A673 (cell line): ENCODE data around the gene CASKIN1. TPM values are rescaled to one million over a fixed set of nuclear protein-coding genes. Genes with fewer than 3 reads are reported as not detected.
A peak's percentile ranks its signal among the peaks of the same experiment; 100 is the strongest.

Experiments used
- BruUV-seq: library from RNA; stranded (reverse); fragments of 400-500 nt; replicated peaks from 2 replicates; lab custom pipeline; 2021; lab: Mats Ljungman, UMichigan
- CTCF ChIA-PET: fragments of 300-600 bp; sonication (Branson Sonifier 250); formaldehyde crosslinking; loops from one replicate; lab custom pipeline; 2022; ENCODE audit warnings: antibody characterized with exemption; lab: Charles Lee
- POLR2A ChIA-PET: fragments of 300-600 bp; sonication (Branson Sonifier 250); formaldehyde crosslinking; loops from one replicate; lab custom pipeline; 2022; ENCODE audit warnings: antibody characterized with exemption; ENCODE audit not compliant: low non-redundant PET; lab: Charles Lee
- DNase-seq: peaks from one replicate; pipeline ENCODE4 v3.0.0-alpha.2; 2015; ENCODE audit warnings: low spot score
- H3K27ac ChIP-seq: fragments of 200-600 bp; sonication (generic); 2 replicates; pipeline ENCODE4 v1.5.1; 2016; ENCODE audit warnings: mixed run types, low read depth, mild to moderate bottlenecking, mixed read lengths, antibody characterized with exemption, low read length; ENCODE audit not compliant: poor library complexity, severe bottlenecking
- H3K27me3 ChIP-seq: fragments of 200-600 bp; sonication (generic); replicated peaks from 2 replicates; pipeline ENCODE4 v1.6.1; 2017; ENCODE audit warnings: mixed run types, low read depth, mild to moderate bottlenecking, mixed read lengths, antibody characterized with exemption, low read length; ENCODE audit not compliant: insufficient read depth, poor library complexity
- H3K36me3 ChIP-seq: fragments of 200-600 bp; sonication (generic); 2 replicates; pipeline ENCODE4 v1.6.1; 2016; ENCODE audit warnings: mixed run types, mild to moderate bottlenecking, mixed read lengths, antibody characterized with exemption, low read length; ENCODE audit not compliant: insufficient read depth, poor library complexity, severe bottlenecking
- H3K4me1 ChIP-seq: fragments of 200-600 bp; sonication (generic); 2 replicates; pipeline ENCODE4 v1.6.1; 2017; ENCODE audit warnings: mixed run types, mild to moderate bottlenecking, mixed read lengths, antibody characterized with exemption, low read length; ENCODE audit not compliant: insufficient read depth, poor library complexity, severe bottlenecking
- H3K4me3 ChIP-seq: fragments of 200-600 bp; sonication (generic); 2 replicates; pipeline ENCODE4 v1.5.1; 2016; ENCODE audit warnings: low read depth, mixed run types, mild to moderate bottlenecking, mixed read lengths, low read length; ENCODE audit not compliant: poor library complexity, severe bottlenecking
- H3K9me3 ChIP-seq: fragments of 200-600 bp; sonication (generic); 2 replicates; pipeline ENCODE4 v1.6.1; 2016; ENCODE audit warnings: mixed run types, low read depth, mild to moderate bottlenecking, mixed read lengths, antibody characterized with exemption, low read length; ENCODE audit not compliant: poor library complexity, severe bottlenecking
- CTCF ChIP-seq: fragments of 300-800, 200-600 bp; sonication (generic); conservative IDR thresholded peaks from 2 replicates; pipeline ENCODE4 v1.5.1; 2017; ENCODE audit warnings: low read depth, mild to moderate bottlenecking, antibody characterized with exemption, low read length, moderate library complexity, mixed read lengths
- EZH2 ChIP-seq: fragments of 200-600 bp; sonication (generic); IDR thresholded peaks from 2 replicates; pipeline ENCODE4 v1.6.1; 2017; ENCODE audit warnings: borderline replicate concordance, low read depth, mild to moderate bottlenecking, mixed read lengths, antibody characterized with exemption, low read length; ENCODE audit not compliant: poor library complexity, severe bottlenecking
- intact Hi-C: fragments of 100-400 bp; cut with micrococcal nuclease; formaldehyde crosslinking; loops from one replicate; pipeline ENCODE4 v1.10.0; 2022; ENCODE audit not compliant: unreplicated experiment
- total RNA-seq: library from RNA; stranded (reverse); gene quantifications from 2 replicates; pipeline ENCODE4 v1.2.3, GENCODE V29; 2021

The CASKIN1 gene
- total RNA-seq, 1 experiment from 2014 or later: 1.1 TPM

- Histone ChIP-seq H3K9me3 (no peaks in the 10 kb centered on the region), H3K27me3 (no peaks in the 10 kb centered on the region), H3K4me3 (no peak overlapping the region), H3K36me3 (peaks cover 29% of the 10 kb centered on the region), H3K4me1 (no peaks in the 10 kb centered on the region), H3K27ac (no peak overlapping the region)
- CTCF ChIA-PET: no interaction called here
- intact Hi-C loops: no loop called here
- no peak for TF ChIP-seq EZH2
- no peak for TF ChIP-seq CTCF
- BruUV-seq: no TSS peak
- POLR2A ChIA-PET: no interaction called here
- no peak for DNase-seq
Measured at GRCh38 chr16:2179107-2179501, 17.3 kb downstream of the CASKIN1 start.

DNA sequence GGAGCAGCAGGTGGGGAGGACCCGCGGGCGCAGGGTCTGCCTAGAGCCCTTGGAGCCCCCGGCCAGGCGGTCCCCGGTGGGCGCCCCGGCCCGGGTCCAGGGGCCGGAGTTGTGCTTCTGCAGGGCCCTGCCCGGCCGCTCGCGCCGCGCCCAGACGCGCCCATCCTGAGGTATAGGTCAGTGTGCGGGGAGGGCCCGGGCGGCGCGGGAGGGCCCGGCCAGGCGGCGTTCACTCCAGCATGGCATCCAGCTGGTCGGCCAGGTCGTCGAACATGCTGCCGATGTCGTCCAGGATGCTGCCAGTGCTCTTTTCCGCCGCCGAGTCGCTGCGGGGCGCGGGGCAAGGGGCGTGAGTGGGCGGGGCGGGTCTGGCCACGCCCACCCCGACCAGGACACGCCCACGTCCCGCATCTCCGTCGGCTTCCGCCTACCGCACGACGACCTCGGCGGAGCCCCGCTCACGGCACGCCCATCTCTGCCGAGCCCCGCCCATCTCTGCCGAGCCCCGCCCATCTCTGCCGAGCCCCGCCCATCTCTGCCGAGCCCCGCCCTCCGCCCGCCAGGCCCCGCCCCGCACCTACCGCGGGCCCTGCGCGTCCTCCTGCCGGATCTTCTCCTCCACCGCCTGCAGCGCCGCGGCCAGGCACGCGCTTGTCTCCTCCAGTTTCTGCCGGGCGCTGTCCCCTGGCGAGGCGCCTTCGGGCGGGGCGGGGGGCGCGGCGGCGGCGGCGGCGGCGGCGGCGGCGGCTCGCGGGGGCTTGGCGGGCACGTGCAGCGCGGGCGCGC, 17.9 kb downstream of the CASKIN1 start:
- ChIA-PET CTCF (no interaction called here), POLR2A (no interaction called here)
- no peak overlapping the region for H3K4me3 ChIP-seq
- intact Hi-C loops: no loop called here
- no peak overlapping the region for H3K27ac ChIP-seq
- no peaks in the 10 kb centered on the region for H3K27me3 ChIP-seq
- no peaks in the 10 kb centered on the region for H3K4me1 ChIP-seq
- no TSS peak for BruUV-seq
- peak; percentile 67 for DNase-seq
- H3K36me3 ChIP-seq: peaks cover 29% of the 10 kb centered on the region
- TF ChIP-seq CTCF (no peak), EZH2 (no peak)
- no peaks in the 10 kb centered on the region for H3K9me3 ChIP-seq

DNA sequence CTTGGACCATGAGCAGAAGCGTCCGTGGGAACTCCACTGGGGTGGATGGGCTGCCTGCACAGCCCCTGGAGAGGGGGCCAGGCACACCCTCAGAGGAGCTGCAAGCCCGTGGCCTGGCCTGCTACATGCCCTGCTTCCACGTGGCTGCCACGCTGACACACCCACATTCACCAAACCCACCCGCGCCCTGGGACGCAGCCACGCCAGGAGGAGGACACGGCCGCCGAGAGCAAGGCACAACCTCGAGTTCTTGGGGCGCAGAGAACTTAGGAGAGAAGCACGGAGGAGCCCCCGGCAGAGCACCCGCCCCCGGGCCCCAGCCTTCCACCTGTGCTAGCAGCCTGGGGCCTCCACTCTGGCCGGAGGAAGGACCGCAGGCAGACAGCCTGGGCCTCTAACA, 18.8 kb downstream of the CASKIN1 start:
- no peak for DNase-seq
- Histone ChIP-seq H3K4me1 (no peaks in the 10 kb centered on the region), H3K9me3 (no peaks in the 10 kb centered on the region), H3K4me3 (no peak overlapping the region), H3K27ac (no peak overlapping the region), H3K36me3 (peaks cover 29% of the 10 kb centered on the region), H3K27me3 (no peaks in the 10 kb centered on the region)
- TSS peak; percentile 88 for BruUV-seq
- ChIA-PET CTCF (no interaction called here), POLR2A (no interaction called here)
- no peak for TF ChIP-seq EZH2
- no peak for TF ChIP-seq CTCF
- intact Hi-C loops: no loop called here
